Left lung (tissue), 10 donors: ENCODE measurements around the gene SEMA3D. TPM values are rescaled to one million over a fixed set of nuclear protein-coding genes. Genes with fewer than 3 reads are reported as not detected.

Source experiments
- ATAC-seq: fragments of 200-7000 bp; cut with Tn5 transposase; one replicate; pipeline ENCODE4 v1.9.1; 2020; ENCODE audit warnings: moderate library complexity
- DNase-seq, 4 donors: peaks; one replicate each; pipeline ENCODE4 v3.0.0-alpha.2; 2013 to 2020
- H3K27ac ChIP-seq, 2 donors: fragments of 200-600 bp; sonication (generic) in 1 of 2; one replicate each; pipeline versions ENCODE4 v1.5.0 to v1.8.0; 2020 to 2021
- H3K27me3 ChIP-seq, 2 donors: fragments of 200-600 bp; sonication (generic) in 1 of 2; one replicate each; pipeline versions ENCODE4 v1.5.0 to v1.8.0; 2020 to 2021
- H3K36me3 ChIP-seq, 2 donors: fragments of 200-600 bp; sonication (generic) in 1 of 2; one replicate each; pipeline versions ENCODE4 v1.5.0 to v1.8.0; 2020 to 2021
- H3K4me1 ChIP-seq, 2 donors: fragments of 200-600 bp; one replicate each; pipeline ENCODE4 v1.8.0; 2021
- H3K4me3 ChIP-seq, 2 donors: fragments of 200-600 bp; sonication (generic) in 1 of 2; one replicate each; pipeline versions ENCODE4 v1.5.0 to v1.8.0; 2020 to 2021; ENCODE audit warnings: mild to moderate bottlenecking in 1 of 2
- H3K9me3 ChIP-seq, 2 donors: fragments of 200-600 bp; sonication (generic) in 1 of 2; one replicate each; pipeline versions ENCODE4 v1.5.0 to v1.8.0; 2020 to 2021
- intact Hi-C, 2 donors: fragments of 100-400 bp; cut with DNase I; formaldehyde crosslinking; loops; one replicate each; pipeline versions ENCODE4 v1.11.2 to v1.14.2; 2022
- polyA plus RNA-seq, 6 donors: library from polyadenylated mRNA; unstranded; fragments of 120-200 nt; gene quantifications; one replicate each; pipeline ENCODE4 v1.2.1, GENCODE V29; 2013; ENCODE audit not compliant: insufficient read length in 6 of 6
- total RNA-seq, 2 donors: library from RNA; stranded (reverse); fragmentation: NEBNext Ultra II Directional; extraction: Animal tissue kit (Norgen Biotek cat#: 25700); gene quantifications; one replicate each; pipeline ENCODE4 v1.2.1, GENCODE V29; 2021
- TF ChIP-seq, protein P1 (sequence below), 2 donors: fragments of 200-600 bp; sonication (generic) in 1 of 2; IDR thresholded peaks; one replicate each; pipeline versions ENCODE4 v1.5.0 to v1.8.0; 2021; ENCODE audit warnings: antibody characterized with exemption in 2 of 2
- donor health status: DM: no; HTN: yes; CAD: no.
- donor health status: DM: no; HTN: no; CAD: no.

The SEMA3D gene
- total and polyA plus RNA-seq, 8 donors: 5.5 to 68.5 (median 46.3) TPM

DNA sequence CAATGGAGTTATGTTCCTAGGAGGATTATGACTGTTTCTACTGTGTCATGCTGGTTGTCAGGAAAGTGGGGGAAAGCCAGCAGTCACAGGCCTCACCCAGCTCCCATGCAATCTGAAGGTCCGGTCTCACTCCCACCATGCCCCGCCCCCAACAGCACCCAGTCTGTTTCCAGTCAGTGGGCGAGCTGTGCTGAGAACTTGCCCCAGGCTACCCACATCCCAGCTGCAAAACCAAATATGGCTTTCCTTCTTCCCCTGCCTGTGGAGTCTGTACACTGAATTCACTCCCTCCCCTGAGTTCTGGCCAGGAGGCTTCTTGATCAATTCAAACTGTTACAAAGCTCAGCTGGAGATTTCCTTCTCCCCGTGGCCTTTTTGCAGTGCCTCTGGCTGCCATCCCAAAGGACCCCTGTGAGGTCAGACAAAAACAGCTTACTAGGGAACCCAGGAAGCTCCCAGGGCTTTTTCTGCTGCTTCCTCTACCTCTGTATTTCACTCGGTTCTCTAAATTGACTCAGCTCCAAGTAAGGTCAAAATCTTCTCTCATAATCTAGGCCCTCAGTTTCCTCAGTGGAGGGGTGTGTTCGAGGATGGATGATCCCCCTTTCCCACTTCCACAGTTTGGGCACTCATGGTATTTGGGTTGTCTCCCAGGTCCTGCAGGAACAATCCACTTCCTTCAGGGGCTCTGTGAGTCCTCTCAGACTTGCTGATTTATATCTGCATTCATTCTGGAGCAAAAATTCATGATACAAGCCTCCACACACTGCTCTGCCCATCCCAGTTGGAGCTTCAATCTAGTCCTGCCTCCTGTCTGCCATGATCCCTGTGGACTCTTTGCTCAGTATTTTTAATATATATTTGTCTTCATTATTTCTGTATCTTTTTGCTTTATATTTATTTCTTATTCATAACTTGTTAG, 205.5 kb downstream of the SEMA3D start:
- Histone ChIP-seq H3K27me3 (no peaks in the 10 kb centered on the region), H3K36me3 (no peaks in the 10 kb centered on the region), H3K27ac (no peak overlapping the region), H3K4me1 (no peaks in the 10 kb centered on the region), H3K4me3 (no peak overlapping the region), H3K9me3 (no peaks in the 10 kb centered on the region)
- ATAC-seq (no peak), DNase-seq (no peak)
- TF ChIP-seq, protein P1, sequence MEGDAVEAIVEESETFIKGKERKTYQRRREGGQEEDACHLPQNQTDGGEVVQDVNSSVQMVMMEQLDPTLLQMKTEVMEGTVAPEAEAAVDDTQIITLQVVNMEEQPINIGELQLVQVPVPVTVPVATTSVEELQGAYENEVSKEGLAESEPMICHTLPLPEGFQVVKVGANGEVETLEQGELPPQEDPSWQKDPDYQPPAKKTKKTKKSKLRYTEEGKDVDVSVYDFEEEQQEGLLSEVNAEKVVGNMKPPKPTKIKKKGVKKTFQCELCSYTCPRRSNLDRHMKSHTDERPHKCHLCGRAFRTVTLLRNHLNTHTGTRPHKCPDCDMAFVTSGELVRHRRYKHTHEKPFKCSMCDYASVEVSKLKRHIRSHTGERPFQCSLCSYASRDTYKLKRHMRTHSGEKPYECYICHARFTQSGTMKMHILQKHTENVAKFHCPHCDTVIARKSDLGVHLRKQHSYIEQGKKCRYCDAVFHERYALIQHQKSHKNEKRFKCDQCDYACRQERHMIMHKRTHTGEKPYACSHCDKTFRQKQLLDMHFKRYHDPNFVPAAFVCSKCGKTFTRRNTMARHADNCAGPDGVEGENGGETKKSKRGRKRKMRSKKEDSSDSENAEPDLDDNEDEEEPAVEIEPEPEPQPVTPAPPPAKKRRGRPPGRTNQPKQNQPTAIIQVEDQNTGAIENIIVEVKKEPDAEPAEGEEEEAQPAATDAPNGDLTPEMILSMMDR (IDR thresholded peaks at IDR 0.05): no peak
- intact Hi-C loops: loop anchor here in 1 of 2 donors (5.0 kb wide), 1 partner anchor 1049 kb away; no protein-coding TSS in a partner anchor

DNA sequence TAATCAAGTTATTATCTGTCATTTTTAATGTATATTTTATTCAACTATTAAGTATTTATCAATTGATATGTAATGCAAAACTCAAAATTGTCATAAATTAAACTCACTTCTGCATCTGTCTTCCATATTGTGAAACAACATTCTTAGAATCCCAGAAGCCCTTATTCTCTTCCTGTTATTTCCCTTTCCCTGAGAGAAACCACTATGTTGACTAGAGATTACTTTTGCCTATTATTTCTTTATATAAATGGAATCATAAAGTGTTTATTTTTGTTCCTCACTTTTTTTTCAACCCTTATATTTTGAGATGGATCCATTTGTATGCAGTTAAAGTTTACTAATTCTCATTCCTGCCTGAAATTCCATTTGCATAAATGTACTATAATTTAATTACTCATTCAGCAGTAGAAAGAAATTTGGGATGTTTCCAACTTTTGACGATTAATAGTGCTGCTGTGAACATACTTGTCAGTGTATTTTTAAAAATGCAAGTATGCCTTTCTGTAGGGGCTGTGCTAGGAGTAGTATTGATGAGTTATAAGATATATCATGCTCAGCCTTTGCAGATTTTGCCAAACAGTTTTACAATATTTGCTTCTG, 211.2 kb downstream of the SEMA3D start:
- Histone ChIP-seq H3K27ac (no peak overlapping the region), H3K27me3 (no peaks in the 10 kb centered on the region), H3K36me3 (no peaks in the 10 kb centered on the region), H3K4me1 (no peaks in the 10 kb centered on the region), H3K9me3 (no peaks in the 10 kb centered on the region), H3K4me3 (no peak overlapping the region)
- intact Hi-C loops: no loop called here
- DNase-seq: no peak
- TF ChIP-seq, protein P1 (IDR thresholded peaks at IDR 0.05): no peak
- ATAC-seq: no peak

DNA sequence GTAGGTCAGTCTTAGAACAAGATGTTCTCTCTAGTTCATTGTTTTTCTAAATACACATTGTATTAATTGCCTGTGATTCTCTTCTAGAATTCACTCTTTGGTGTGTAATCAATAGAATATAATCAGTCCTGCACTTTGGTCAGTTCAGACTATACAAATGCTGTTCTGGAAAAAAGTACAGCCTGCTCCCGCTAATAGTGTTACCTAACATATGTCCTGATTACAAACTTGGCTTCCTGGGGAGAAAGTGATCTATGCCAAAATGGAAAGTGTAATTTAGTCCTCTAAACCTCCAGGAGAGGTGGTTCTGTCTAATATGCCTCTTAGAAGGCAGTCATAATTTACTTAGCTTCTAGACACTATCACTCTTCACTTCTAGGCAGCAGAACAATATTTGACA, 215.5 kb downstream of the SEMA3D start:
- intact Hi-C loops: no loop called here
- H3K4me1 ChIP-seq: no peaks in the 10 kb centered on the region
- ATAC-seq (no peak), DNase-seq (no peak)
- no peaks in the 10 kb centered on the region for H3K27me3 ChIP-seq
- no peak overlapping the region for H3K27ac ChIP-seq
- no peaks in the 10 kb centered on the region for H3K36me3 ChIP-seq
- H3K9me3 ChIP-seq: no peaks in the 10 kb centered on the region
- TF ChIP-seq, protein P1 (IDR thresholded peaks at IDR 0.05): no peak
- H3K4me3 ChIP-seq: no peak overlapping the region

DNA sequence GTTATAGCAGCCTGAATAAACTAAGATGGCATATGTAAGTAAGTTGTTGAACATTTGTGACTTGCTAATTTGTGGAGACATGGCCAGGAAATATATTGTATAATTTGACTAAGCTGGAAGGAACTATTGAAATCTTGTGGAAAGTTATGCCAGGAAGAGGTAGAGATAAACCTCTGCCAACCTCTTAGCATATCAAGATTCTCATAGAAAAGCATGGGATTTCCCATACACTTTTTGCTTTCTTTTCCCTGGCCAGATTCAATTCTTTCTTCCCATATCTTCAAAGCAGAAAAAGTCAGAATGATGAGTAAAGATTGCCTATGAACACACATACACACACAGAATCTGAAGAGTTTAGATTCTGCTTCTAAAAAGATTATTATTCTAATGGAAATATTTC, 216.2 kb downstream of the SEMA3D start:
- TF ChIP-seq, protein P1 (IDR thresholded peaks at IDR 0.05): no peak
- no peaks in the 10 kb centered on the region for H3K4me1 ChIP-seq
- DNase-seq: no peak

DNA sequence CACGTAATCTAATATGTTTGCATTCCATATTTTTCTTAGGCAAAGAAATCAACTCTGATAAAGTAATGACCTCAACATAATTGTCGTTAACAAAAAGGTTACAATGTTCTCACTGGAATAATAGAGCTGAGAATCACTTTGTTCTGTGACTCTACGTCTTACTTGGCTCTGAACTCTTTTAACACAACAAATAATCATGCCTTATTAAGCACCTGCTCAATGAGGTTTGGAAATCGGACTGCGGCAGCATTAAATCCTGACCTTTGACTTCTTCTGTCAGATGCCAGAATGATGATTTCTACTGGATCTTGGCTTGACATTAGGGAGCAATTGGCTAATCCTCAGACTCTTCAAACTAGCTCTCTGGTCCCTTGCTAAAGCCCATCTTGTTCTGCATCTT, 233.6 kb downstream of the SEMA3D start:
- H3K27ac ChIP-seq: no peak overlapping the region
- TF ChIP-seq, protein P1 (IDR thresholded peaks at IDR 0.05): no peak
- H3K9me3 ChIP-seq: peaks cover 0 to 8% of the 10 kb centered on the region in 2 donors
- intact Hi-C loops: no loop called here
- DNase-seq: no peak
- no peak overlapping the region for H3K4me3 ChIP-seq
- no peak for ATAC-seq
- H3K27me3 ChIP-seq: no peaks in the 10 kb centered on the region
- no peaks in the 10 kb centered on the region for H3K36me3 ChIP-seq
- no peaks in the 10 kb centered on the region for H3K4me1 ChIP-seq

More for the DNA sequence above, 216.2 kb downstream of the SEMA3D start:
- Histone ChIP-seq H3K27me3 (no peaks in the 10 kb centered on the region), H3K4me3 (no peak overlapping the region), H3K36me3 (no peaks in the 10 kb centered on the region), H3K27ac (no peak overlapping the region), H3K9me3 (no peaks in the 10 kb centered on the region)
- intact Hi-C loops: no loop called here
- ATAC-seq: no peak
